Measurements from ENCODE around the gene ANKRD24.

DNA sequence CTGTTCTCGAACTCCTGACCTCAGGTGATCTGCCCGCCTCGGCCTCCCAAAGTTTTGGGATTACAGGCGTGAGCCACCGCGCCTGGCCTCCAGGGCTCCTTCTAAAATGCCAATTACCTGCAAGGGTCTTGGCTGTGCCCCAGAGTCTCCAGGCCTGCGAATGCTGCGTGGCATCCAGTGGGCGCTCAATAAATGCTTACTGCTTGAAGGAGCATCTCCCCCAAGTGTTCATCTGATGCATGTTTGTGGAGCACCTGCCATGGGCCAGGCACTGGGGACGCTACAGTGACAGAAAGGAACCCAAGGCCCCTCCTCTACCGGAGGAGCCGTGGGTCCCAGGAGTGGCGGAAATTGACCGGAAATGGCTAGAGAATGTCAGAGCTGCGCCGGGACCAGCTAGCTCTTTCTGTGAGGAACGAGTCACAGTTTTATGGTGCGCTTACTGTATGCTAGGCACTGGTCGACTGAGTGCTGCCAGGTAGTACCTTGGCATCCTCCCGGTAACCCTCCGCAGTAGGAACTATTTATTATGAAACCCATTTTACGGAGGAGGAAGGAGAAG lies 14.2 kb downstream of the ANKRD24 start:
- TF ChIP-seq, protein P1, sequence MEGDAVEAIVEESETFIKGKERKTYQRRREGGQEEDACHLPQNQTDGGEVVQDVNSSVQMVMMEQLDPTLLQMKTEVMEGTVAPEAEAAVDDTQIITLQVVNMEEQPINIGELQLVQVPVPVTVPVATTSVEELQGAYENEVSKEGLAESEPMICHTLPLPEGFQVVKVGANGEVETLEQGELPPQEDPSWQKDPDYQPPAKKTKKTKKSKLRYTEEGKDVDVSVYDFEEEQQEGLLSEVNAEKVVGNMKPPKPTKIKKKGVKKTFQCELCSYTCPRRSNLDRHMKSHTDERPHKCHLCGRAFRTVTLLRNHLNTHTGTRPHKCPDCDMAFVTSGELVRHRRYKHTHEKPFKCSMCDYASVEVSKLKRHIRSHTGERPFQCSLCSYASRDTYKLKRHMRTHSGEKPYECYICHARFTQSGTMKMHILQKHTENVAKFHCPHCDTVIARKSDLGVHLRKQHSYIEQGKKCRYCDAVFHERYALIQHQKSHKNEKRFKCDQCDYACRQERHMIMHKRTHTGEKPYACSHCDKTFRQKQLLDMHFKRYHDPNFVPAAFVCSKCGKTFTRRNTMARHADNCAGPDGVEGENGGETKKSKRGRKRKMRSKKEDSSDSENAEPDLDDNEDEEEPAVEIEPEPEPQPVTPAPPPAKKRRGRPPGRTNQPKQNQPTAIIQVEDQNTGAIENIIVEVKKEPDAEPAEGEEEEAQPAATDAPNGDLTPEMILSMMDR (IDR thresholded peaks at IDR 0.05), result no peak
- no peak for TF ChIP-seq ZFX (IDR thresholded peaks at IDR 0.05; ENCODE audit: borderline replicate concordance)

All from 22Rv1 (cell line).